Testis (tissue), 3 donors: ENCODE results near the gene SLC12A9. TPM values are rescaled to one million over a fixed set of nuclear protein-coding genes. Genes with fewer than 3 reads are reported as not detected.

Source experiments
- DNase-seq: peaks from one replicate; pipeline ENCODE4 v3.0.0-alpha.2; 2019
- H3K27ac ChIP-seq, 2 donors: fragments of 200-600 bp; sonication (generic); one replicate each; pipeline ENCODE4 v1.5.1; 2019
- H3K27me3 ChIP-seq: fragments of 200-600 bp; sonication (generic); one replicate; pipeline ENCODE4 v1.5.1; 2019
- H3K36me3 ChIP-seq: fragments of 200-600 bp; sonication (generic); one replicate; pipeline ENCODE4 v1.5.1; 2017; ENCODE audit warnings: low read depth; ENCODE audit errors: missing control alignments
- H3K4me1 ChIP-seq: fragments of 200-600 bp; sonication (generic); one replicate; pipeline ENCODE4 v1.5.1; 2019
- H3K4me3 ChIP-seq, 2 donors: fragments of 200-600 bp; sonication (generic); one replicate each; pipeline ENCODE4 v1.5.1; 2017 to 2019
- H3K9me3 ChIP-seq: fragments of 200-600 bp; sonication (generic); one replicate; pipeline ENCODE4 v1.5.1; 2017
- POLR2A ChIP-seq: fragments of 450-650 bp; IDR thresholded peaks from one replicate; pipeline ENCODE4 v1.6.1; 2017; ENCODE audit warnings: antibody characterized with exemption, mild to moderate bottlenecking, moderate library complexity
- WGBS, 2 donors: methylation state at CpG; one replicate each; pipeline ENCODE4 v1.1.5; 2018; 5-methylcytosine and 5-hydroxymethylcytosine counted together
- intact Hi-C: fragments of 100-400 bp; cut with DNase I; formaldehyde crosslinking; loops from one replicate; pipeline ENCODE4 v1.15.1; 2023; ENCODE audit warnings: low total_unique reads
- polyA plus RNA-seq: library from polyadenylated mRNA; stranded (reverse); fragments of 350-450 nt; fragmentation: Illumina TruSeq; extraction: RNeasy Lipid Tissue Mini Kit (QIAGEN cat#74804); gene quantifications from one replicate; pipeline ENCODE4 v1.2.3, GENCODE V29; 2014; ENCODE audit warnings: low read depth, low replicate concordance; ENCODE audit not compliant: insufficient read depth
- total RNA-seq, 2 donors: library from RNA; depleted of rRNA; stranded (reverse); fragments of >200 nt; gene quantifications; one replicate each; pipeline ENCODE4 v1.2.3, GENCODE V29; 2016
- TF ChIP-seq, protein P1 (sequence below), 3 experiments: fragments of 450-650 bp in 2 of 3; fragments of 200-600 bp in 1 of 3; sonication (generic) in 1 of 3; IDR thresholded peaks; one replicate each; pipeline ENCODE4 v1.5.1; 2016 to 2019; ENCODE audit warnings: antibody characterized with exemption in 3 of 3, mild to moderate bottlenecking in 2 of 3, moderate library complexity in 1 of 3

SLC12A9 gene
- total and polyA plus RNA-seq, 3 donors from 2014 or later, result 12.8 to 18.9 (median 13.8) TPM

DNA sequence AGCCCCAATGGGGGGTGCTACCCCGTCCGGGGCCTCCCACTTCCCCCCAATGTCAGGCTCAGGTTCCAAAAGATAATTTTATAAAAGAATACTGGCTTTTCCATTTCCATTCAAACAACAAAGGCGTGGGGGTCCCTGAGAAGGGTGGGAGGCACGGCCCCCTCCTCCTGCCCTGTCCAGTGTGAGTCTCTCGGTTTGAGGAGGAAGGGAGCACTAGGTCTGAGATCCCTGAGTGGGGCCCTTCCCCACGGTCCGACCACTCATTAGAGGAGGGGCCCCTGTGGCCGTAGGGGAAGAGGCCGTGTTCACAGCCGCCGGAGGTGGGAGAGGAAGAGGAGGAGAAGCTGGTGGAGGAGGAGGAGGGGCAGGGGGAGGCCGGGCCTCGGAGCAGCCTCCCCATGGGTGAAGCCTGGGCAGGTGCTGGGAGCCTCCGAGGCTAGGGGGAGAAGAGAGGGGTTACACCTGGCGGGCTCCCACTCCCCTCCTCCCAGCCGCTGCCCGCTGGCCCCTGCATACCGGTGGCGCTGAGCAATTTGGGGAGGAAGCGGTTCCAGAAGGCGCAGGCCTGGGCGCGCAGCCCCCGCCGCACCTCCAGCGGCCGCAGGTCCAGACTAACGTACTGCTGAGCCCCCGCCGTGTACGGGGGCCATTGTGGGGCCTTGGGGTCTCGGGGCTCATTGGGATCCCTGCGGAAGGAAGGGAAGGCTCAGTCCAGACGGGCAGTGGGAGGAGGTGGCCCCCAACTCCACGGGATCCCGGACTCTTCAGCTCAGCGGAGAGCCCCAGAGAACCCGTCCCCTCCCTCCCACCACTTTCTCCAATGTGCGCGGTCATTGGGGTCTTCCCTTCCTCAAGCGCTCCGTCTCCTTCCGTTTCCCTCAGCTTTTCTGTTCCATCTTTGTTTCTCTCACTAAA, 38.4 kb downstream of the SLC12A9 start:
- Histone ChIP-seq H3K4me3 (peak overlapping the region in 1 of 2 donors; percentile 75), H3K27ac (peak overlapping the region; percentile 84), H3K9me3 (no peaks in the 10 kb centered on the region), H3K36me3 (no peaks in the 10 kb centered on the region), H3K27me3 (no peaks in the 10 kb centered on the region), H3K4me1 (peaks cover 24% of the 10 kb centered on the region)
- 14 to 17% methylated on average over 29 to 39 of the region's 43 CpGs for WGBS, 2 donors
- no peak for DNase-seq
- TF ChIP-seq POLR2A, result no peak
- TF ChIP-seq, protein P1, sequence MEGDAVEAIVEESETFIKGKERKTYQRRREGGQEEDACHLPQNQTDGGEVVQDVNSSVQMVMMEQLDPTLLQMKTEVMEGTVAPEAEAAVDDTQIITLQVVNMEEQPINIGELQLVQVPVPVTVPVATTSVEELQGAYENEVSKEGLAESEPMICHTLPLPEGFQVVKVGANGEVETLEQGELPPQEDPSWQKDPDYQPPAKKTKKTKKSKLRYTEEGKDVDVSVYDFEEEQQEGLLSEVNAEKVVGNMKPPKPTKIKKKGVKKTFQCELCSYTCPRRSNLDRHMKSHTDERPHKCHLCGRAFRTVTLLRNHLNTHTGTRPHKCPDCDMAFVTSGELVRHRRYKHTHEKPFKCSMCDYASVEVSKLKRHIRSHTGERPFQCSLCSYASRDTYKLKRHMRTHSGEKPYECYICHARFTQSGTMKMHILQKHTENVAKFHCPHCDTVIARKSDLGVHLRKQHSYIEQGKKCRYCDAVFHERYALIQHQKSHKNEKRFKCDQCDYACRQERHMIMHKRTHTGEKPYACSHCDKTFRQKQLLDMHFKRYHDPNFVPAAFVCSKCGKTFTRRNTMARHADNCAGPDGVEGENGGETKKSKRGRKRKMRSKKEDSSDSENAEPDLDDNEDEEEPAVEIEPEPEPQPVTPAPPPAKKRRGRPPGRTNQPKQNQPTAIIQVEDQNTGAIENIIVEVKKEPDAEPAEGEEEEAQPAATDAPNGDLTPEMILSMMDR (IDR thresholded peaks at IDR 0.05), result no peak
- intact Hi-C loops, result no loop called here

DNA sequence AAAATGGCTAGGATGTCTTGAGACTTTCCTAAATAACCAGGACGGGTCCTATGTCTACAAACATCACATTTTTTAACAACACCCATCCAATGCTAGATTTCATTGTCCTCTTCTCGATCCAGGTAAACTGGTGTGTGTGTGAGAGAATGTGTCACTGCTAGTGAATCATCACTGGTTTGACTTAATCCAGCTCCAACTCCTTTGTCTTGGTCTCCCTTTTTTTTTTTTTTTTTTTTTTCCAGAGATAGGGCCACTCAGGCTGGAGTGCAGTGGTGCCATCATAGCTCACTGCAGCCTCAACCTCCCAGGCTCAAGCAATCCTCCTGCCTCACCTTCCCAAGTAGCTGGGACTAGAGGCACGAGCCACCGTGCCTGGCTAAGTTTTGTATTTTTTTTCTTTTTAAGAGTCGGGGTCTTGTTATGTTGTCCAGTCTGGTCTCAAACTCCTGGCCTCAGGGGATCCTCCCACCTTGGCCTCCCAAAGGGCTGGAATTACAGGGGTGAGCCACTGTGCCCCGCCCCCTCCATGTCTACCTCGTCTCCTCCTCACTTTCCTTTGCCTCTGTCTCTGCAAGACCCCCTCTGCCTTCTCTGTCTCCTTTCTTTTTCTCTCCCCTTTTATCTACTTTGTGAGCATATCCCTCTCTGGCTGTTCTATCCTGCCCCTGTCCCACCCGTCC, 39.2 kb downstream of the SLC12A9 start:
- Histone ChIP-seq H3K4me1 (peaks cover 28% of the 10 kb centered on the region), H3K27me3 (no peaks in the 10 kb centered on the region), H3K36me3 (no peaks in the 10 kb centered on the region), H3K27ac (no peak overlapping the region), H3K9me3 (no peaks in the 10 kb centered on the region), H3K4me3 (no peak overlapping the region)
- WGBS, 2 donors, result 65 to 77% methylated on average over 8 of the region's 8 CpGs
- intact Hi-C loops, result no loop called here
- DNase-seq, result no peak
- TF ChIP-seq, protein P1 (IDR thresholded peaks at IDR 0.05), result no peak
- TF ChIP-seq POLR2A, result no peak

DNA sequence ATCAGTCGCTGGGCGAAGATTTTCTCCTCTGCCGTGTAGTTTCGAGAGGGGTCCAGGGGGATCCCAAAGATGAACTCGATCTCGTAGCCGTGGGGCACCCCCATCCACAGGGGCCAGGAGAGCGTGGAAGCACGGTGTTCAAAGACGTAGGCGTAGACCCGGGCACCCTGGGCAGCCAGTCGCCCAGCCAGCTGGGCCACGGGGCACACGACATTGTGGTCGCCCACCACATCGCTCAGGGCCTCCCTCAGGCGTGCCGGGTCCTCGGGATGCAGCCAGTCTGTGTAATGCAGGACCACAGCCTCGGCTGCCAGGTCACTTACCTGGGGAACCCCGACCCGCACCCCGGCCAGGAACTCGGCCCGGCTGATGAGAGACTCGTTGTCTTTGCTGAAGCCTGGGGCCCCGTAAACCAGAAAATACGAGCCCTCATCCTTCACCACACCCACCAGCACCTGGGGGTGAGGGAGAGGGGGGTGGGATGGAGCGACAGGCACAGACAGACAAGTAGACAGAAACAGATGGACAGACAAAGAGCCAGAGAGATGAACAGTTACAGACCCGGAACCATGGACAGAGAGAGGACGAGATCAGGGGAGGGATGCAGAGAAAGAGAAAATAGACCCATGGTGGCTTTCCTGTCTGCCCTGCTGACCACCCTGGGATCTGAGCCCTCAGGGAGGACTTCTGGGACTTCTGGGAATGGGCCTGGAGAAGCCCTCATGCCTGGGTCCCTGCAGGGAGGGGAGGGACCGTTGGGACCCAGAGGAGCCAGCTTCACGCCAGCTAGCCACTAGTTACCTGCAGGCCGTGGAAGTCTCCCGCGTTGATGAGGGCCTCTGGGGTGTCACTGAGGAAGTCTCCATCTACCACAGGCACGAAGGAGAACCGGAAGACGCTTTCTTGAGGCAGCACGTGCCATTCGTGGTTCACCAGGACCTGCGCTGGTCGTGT, 40.1 kb downstream of the SLC12A9 start:
- intact Hi-C loops, result no loop called here
- Histone ChIP-seq H3K9me3 (no peaks in the 10 kb centered on the region), H3K4me1 (peaks cover 28% of the 10 kb centered on the region), H3K27ac (no peak overlapping the region), H3K4me3 (no peak overlapping the region), H3K27me3 (no peaks in the 10 kb centered on the region), H3K36me3 (no peaks in the 10 kb centered on the region)
- no peak for DNase-seq
- TF ChIP-seq, protein P1 (IDR thresholded peaks at IDR 0.05), result no peak
- TF ChIP-seq POLR2A, result no peak
- 88 to 90% methylated on average over 24 to 44 of the region's 44 CpGs for WGBS, 2 donors

DNA sequence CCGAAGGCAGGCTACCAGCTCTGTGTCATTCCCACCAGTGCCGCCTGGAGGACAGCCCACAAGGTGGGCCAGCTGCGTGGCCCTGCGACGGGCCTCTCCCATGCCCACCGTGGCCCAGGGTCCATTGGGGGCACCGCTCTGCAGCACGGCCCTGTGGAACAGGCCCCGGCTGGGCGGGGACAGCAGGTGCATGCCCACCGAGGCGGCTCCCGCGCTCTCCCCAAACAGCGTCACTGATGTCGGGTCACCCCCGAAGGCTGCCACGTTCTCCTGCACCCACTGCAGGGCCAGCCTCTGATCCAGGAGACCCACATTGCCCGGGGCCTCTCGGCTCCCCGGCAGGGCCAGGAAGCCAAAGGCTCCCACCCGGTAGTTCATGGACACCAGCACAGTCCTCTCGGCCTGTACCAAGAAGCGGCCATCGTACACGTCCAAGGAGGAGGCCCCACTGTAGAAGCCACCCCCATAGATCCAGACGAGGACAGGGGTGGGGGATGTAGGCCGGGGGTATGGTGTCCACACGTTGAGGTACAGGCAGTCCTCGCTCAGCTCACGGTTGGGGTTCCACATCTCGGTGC, 40.9 kb downstream of the SLC12A9 start:
- intact Hi-C loops, result no loop called here
- 89 to 100% methylated on average over 2 to 32 of the region's 32 CpGs for whole genome bisulfite sequencing, 2 donors

More for the DNA sequence above, 40.9 kb downstream of the SLC12A9 start:
- Histone ChIP-seq H3K36me3 (no peaks in the 10 kb centered on the region), H3K27me3 (no peaks in the 10 kb centered on the region), H3K27ac (no peak overlapping the region), H3K4me1 (peaks cover 28% of the 10 kb centered on the region), H3K9me3 (no peaks in the 10 kb centered on the region), H3K4me3 (no peak overlapping the region)
- DNase-seq, result no peak
- TF ChIP-seq, protein P1 (IDR thresholded peaks at IDR 0.05), result no peak
- TF ChIP-seq POLR2A, result no peak
